Measurements from ENCODE around the gene HDAC11.

DNA sequence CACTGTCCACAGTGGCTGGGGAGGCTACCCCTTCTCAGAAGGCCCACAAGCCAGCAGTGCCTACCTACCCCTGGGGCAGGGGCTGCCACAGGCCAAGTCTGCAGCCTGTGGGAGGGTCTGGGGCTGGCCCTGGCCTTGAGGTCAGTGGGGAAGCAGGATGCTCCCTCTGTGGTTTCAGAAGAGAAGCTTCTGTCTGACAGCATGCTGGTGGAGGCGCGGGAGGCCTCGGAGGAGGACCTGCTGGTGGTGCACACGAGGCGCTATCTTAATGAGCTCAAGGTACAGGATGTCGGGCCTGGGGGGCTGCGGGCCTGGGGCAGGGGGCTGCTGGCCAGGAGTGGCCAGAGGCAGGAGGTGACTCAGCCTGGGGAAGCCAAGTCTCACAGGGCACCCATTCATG is 3.2 kb downstream of the HDAC11 start:
- TF ChIP-seq FOXP2 (optimal IDR thresholded peaks at IDR 0.05; ENCODE audit: control extremely low read depth, extremely low read length, insufficient read depth) (no peak), POLR2AphosphoS5 (IDR thresholded peaks at IDR 0.05; ENCODE audit: borderline replicate concordance, low read depth, low read length) (no peak)
